C4-2B (cell line): Measurements from ENCODE around the gene SLC22A5.

ENCODE experiments used
- H3K27ac ChIP-seq: fragments of 450-650 bp; 2 replicates; pipeline ENCODE4 v1.5.1; 2017
- ZFX ChIP-seq: fragments of 450-650 bp; IDR thresholded peaks from 2 replicates; pipeline ENCODE4 v1.6.1; 2017
- TF ChIP-seq, protein P1 (sequence below): fragments of 450-650 bp; conservative IDR thresholded peaks from 2 replicates; pipeline ENCODE4 v1.5.1; 2017; ENCODE audit warnings: mild to moderate bottlenecking

SLC22A5 gene

DNA sequence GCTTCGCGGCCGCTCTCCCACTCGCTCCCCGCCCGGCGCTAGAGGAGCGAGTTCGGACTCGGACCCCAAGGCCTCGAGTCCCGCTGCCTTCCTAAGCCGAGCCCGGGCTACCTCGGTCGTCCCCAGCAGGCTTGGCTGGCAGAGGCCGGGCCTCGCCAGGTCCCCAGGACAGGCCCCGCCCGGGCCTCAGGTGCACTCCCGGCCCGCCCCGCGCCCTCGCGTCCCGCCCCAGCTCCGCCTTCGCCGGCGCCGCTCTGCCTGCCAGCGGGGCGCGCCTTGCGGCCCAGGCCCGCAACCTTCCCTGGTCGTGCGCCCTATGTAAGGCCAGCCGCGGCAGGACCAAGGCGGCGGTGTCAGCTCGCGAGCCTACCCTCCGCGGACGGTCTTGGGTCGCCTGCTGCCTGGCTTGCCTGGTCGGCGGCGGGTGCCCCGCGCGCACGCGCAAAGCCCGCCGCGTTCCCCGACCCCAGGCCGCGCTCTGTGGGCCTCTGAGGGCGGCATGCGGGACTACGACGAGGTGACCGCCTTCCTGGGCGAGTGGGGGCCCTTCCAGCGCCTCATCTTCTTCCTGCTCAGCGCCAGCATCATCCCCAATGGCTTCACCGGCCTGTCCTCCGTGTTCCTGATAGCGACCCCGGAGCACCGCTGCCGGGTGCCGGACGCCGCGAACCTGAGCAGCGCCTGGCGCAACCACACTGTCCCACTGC is at the start of gene SLC22A5:
TSS of gene SLC22A5 (plus strand) at position 237 of the 707 bp plus-strand sequence. CDS start at position 500, 263 bp downstream.
- peak; percentile 99 for TF ChIP-seq ZFX
- TF ChIP-seq, protein P1, sequence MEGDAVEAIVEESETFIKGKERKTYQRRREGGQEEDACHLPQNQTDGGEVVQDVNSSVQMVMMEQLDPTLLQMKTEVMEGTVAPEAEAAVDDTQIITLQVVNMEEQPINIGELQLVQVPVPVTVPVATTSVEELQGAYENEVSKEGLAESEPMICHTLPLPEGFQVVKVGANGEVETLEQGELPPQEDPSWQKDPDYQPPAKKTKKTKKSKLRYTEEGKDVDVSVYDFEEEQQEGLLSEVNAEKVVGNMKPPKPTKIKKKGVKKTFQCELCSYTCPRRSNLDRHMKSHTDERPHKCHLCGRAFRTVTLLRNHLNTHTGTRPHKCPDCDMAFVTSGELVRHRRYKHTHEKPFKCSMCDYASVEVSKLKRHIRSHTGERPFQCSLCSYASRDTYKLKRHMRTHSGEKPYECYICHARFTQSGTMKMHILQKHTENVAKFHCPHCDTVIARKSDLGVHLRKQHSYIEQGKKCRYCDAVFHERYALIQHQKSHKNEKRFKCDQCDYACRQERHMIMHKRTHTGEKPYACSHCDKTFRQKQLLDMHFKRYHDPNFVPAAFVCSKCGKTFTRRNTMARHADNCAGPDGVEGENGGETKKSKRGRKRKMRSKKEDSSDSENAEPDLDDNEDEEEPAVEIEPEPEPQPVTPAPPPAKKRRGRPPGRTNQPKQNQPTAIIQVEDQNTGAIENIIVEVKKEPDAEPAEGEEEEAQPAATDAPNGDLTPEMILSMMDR: no peak
- peak within 1 kb of the TSS; percentile 82 for H3K27ac ChIP-seq

DNA sequence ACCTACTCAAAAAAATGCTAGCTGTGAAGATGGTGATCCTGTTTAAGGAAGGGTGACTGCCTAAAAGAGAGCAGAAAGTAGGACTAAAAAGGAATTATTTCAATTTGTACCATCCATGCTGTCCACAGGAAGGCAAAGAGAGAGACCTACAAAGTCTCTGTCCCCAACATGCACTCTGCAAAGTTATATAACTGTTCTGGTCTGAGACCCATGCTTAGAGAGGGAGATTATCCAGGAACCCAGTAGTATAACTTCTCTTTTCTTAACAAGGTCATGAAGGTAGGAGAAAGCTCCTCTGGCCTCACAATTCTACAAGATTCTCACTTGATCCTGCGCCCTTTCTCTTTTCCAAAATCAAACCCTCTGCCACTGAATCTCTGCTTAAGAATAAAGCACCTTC is 49.5 kb upstream of the SLC22A5 start:
- TF ChIP-seq, protein P1: no peak
- no peak for TF ChIP-seq ZFX
- H3K27ac ChIP-seq: no peak overlapping the region

DNA sequence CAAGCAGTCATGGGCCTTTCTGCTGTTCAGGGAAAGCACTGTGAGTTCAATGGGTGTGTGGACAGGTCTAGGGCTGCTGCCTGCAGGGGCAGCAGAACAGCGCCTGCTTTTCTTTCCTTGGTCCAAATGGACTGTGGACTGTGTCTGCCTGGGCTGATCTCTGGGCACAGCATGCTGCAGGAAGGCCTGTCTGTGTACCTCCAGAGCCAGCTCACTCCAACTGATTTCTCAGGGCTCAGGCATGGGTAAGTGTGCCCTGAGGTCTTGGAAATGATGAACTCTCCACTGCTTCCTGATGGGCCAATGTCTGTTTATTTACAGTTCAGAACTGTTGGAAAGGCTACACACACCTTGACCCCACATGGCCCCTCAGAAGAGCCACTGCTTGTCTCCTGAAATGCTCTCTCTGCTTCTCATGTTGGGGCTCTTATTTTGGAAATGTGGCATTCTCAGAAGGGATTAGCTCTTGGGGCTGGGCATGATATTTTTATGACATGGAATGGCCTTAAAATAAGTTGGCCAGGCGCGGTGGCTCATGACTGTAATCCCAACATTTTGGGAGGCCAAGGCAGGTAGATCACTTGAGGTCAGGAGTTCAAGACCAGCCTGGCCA is 48.3 kb upstream of the SLC22A5 start:
- H3K27ac ChIP-seq: no peak overlapping the region
- no peak for TF ChIP-seq ZFX
- TF ChIP-seq, protein P1: no peak

DNA sequence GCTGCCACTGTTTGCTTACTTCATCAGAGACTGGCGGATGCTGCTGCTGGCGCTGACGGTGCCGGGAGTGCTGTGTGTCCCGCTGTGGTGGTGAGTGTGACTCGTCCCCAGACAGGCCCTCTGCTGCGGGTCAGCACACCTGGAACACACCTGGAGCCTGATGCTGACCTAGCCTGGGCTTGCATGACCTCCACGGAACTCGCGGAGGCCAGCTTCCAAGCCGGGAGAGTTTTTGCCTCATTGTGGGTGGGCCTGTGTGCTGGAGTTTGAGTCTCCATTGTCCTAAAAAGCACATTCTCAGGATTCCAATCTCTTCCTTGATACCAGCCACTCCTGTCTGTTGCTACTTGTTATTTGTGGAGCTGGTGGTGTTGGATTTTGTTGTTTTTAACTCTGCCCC is 47.2 kb upstream of the SLC22A5 start:
- H3K27ac ChIP-seq: no peak overlapping the region
- TF ChIP-seq, protein P1: no peak
- no peak for TF ChIP-seq ZFX

DNA sequence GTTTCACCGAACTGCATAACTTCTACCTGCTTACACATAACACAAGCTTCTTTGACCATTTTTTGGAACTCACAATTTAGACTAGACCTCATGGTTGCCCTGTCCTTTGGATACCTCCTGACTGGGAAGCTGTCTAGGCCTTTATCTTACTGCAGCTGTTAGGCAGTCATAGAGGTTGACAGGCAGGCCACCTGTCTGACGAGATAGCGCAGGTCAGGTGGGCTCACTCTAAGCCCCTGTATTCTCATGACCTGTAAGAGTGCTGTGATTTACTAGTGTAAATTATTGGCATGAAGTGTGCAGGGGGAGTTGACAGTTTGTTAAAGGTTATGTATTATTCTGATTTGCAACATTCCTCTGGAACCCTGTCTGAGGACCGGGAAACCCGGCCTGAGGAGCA is 46.3 kb upstream of the SLC22A5 start:
- no peak for TF ChIP-seq ZFX
- TF ChIP-seq, protein P1: no peak
- H3K27ac ChIP-seq: no peak overlapping the region

DNA sequence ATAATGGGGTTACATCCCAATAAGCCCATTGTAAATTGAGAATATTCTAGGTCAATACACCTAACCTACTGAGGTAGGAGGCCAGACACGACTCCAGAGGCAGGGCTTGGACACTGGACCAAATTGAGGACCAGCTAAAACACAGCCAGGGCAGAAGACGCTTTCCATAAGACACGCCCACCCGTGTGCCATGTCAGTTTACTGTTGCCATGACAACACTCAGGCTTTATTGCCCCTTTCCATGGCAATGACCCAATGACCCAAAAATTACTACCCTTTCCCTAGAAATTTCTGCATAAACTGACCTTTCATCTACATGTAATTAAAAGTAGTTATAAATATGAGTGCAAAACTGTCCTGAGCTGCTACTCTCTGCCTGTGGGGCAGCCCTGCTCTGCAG is 43.8 kb upstream of the SLC22A5 start:
- TF ChIP-seq ZFX: no peak
- TF ChIP-seq, protein P1: no peak
- H3K27ac ChIP-seq: no peak overlapping the region

DNA sequence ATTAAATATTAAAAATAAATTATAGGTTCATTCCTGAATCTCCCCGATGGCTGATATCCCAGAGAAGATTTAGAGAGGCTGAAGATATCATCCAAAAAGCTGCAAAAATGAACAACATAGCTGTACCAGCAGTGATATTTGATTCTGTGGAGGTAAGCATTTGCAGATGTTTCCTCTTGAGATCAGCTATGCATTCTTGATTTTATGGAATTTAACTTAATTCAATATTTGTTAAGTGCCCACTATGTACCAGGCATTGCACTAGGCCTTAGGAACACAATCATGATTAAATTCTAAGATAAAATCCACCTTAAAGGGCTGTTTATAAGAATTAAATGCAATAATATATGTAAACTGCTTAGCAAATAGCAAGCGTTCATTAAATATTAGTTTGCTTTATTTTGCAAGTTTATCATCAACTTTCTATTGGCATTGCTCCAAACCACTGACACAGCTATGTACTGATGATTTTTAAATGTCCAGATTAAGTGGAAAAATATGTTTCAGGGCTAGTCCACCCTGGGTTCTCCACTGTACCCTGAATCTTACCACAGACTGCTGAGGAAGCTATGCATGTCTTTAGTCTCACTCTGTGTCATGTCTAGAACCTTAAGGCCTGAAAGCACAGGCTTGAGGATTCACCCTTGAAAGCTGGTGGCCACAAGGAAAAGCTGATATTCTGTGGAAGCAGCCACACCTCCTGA is 42.1 kb upstream of the SLC22A5 start:
- peak overlapping the region; percentile 50; the same call in 1 of the 2 replicates for H3K27ac ChIP-seq
- TF ChIP-seq, protein P1: no peak; the same call in 1 of the 2 replicates
- no peak for TF ChIP-seq ZFX
